Measurements from ENCODE around the gene SLC6A13. TPM values are rescaled to one million over a fixed set of nuclear protein-coding genes. Genes with fewer than 3 reads are reported as not detected.

SLC6A13 gene
- total and polyA plus RNA-seq, 2 of the 8 experiments (the other 6 are each of a cell fraction or from before 2014, with no cell fraction given), result 0.03 TPM; not detected in 1

- ChIA-PET CTCF (ENCODE audit: partially characterized antibody) (no interaction called here), POLR2A (ENCODE audit: partially characterized antibody) (no interaction called here)
- H2BK120ac ChIP-seq (replicated peaks; ENCODE audit: low read depth, low read length), result no peak overlapping the region
- H3K9ac ChIP-seq (replicated peaks in 1 of 4; ENCODE audit: extremely low read depth in 1 of 4, low read depth in 3 of 4, low read length in 3 of 4), result no peak overlapping the region
- no peaks in the 10 kb centered on the region for H3K79me1 ChIP-seq (ENCODE audit: low read depth, low read length)
- DNase-seq (ENCODE audit: low read depth in 1 of 2, low spot score in 2 of 2), result no peak
- no peaks in the 10 kb centered on the region for H3K4me1 ChIP-seq (replicated peaks in 1 of 4; ENCODE audit: control insufficient read depth in 3 of 4, insufficient read depth in 4 of 4, low read length in 3 of 4)
- no peak overlapping the region for H3K27ac ChIP-seq (ENCODE audit: low read depth, low read length)
- 95% methylated on average over 5 of the region's 5 CpGs; no CpG with 5 or more reads in 1 of the 2 experiments for WGBS, 2 experiments (ENCODE audit: extremely low coverage in 1 of 2, insufficient coverage in 1 of 2, insufficient read length in 1 of 2, insufficient replicate concordance in 2 of 2, low coverage in 1 of 2, low lambda C conversion rate in 2 of 2, missing lambda C conversion rate in 1 of 2)
- no peak overlapping the region for H2AFZ ChIP-seq (ENCODE audit: low read length)
- no peak overlapping the region for H2BK5ac ChIP-seq (ENCODE audit: low read depth, low read length)
- FAIRE-seq, result no peak
- no peak overlapping the region for H4K8ac ChIP-seq (ENCODE audit: extremely low read depth, insufficient read depth, low read length)
- H3K4me3 ChIP-seq (ENCODE audit: extremely low read depth in 1 of 4, insufficient read depth in 2 of 4, low read depth in 3 of 4, low read length in 4 of 4), result no peak overlapping the region
- H3K9me3 ChIP-seq (ENCODE audit: insufficient read depth in 2 of 2, low read depth in 1 of 2, low read length in 1 of 2), result no peaks in the 10 kb centered on the region
- no peaks in the 10 kb centered on the region for H3K27me3 ChIP-seq (replicated peaks in 1 of 4; ENCODE audit: control insufficient read depth in 3 of 4, extremely low read depth in 1 of 4, insufficient read depth in 3 of 4, low read length in 3 of 4)
- no peak overlapping the region for H2AK5ac ChIP-seq (ENCODE audit: low read depth, low read length)
- no peak overlapping the region for H4K5ac ChIP-seq (ENCODE audit: insufficient read length, low read depth, low read length)
- H2BK12ac ChIP-seq (ENCODE audit: low read depth, low read length), result no peak overlapping the region
- no peak overlapping the region for H2BK15ac ChIP-seq (ENCODE audit: low read length)
- H4K20me1 ChIP-seq (replicated peaks in 1 of 2; ENCODE audit: control insufficient read depth in 1 of 2, insufficient read depth in 2 of 2, low read length in 2 of 2), result peaks cover 0 to 2% of the 10 kb centered on the region in 2 experiments
- no peak overlapping the region for H3K4me2 ChIP-seq (ENCODE audit: insufficient read depth in 1 of 2, low read depth in 2 of 2, low read length in 2 of 2)
- no peak overlapping the region for H3K4ac ChIP-seq (replicated peaks; ENCODE audit: insufficient read length, low read depth, low read length)
- no peaks in the 10 kb centered on the region for H3K79me2 ChIP-seq (ENCODE audit: control insufficient read depth in 1 of 2, insufficient read depth in 2 of 2, low read length in 2 of 2)
- H3K14ac ChIP-seq (ENCODE audit: insufficient read length), result no peak overlapping the region
- H3K36me3 ChIP-seq (ENCODE audit: control insufficient read depth in 2 of 4, insufficient read depth in 4 of 4, low read length in 3 of 4), result peaks cover 7 to 46% (median 21%) of the 10 kb centered on the region in 4 experiments; a peak in 7 of 8 replicates
- H4K91ac ChIP-seq (replicated peaks; ENCODE audit: insufficient read length, low read length), result no peak overlapping the region
- H2BK20ac ChIP-seq (ENCODE audit: low read length), result no peak overlapping the region
- H3K23me2 ChIP-seq (ENCODE audit: low read depth, low read length), result no peaks in the 10 kb centered on the region
- H3K23ac ChIP-seq (ENCODE audit: insufficient read length), result no peak overlapping the region
- no peak overlapping the region for H3K56ac ChIP-seq (replicated peaks; ENCODE audit: insufficient read length, low read depth, low read length)
- no peak overlapping the region for H3K18ac ChIP-seq (ENCODE audit: extremely low read depth, low read length)
- TF ChIP-seq SP4 (IDR thresholded peaks at IDR 0.05; ENCODE audit: low read length) (no peak), BACH1 (IDR thresholded peaks at IDR 0.05; ENCODE audit: low read length) (no peak), RXRA (IDR thresholded peaks at IDR 0.05; ENCODE audit: insufficient read depth, low read depth, low read length) (no peak), GTF2F1 (IDR thresholded peaks at IDR 0.05; ENCODE audit: borderline replicate concordance, low read depth, low read length) (no peak), SIN3A (conservative IDR thresholded peaks at IDR 0.05 in 1 of 2, IDR thresholded peaks at IDR 0.05 in 1 of 2; ENCODE audit: low read depth in 1 of 2, low read length in 2 of 2) (no peak), CHD2 (IDR thresholded peaks at IDR 0.05; ENCODE audit: low read length) (no peak), RNF2 (IDR thresholded peaks at IDR 0.05; ENCODE audit: borderline replicate concordance, low read depth, low read length, missing control alignments, poor library complexity, severe bottlenecking) (no peak), TEAD4 (IDR thresholded peaks at IDR 0.05; ENCODE audit: low read depth, low read length) (no peak), E2F6 (IDR thresholded peaks at IDR 0.05) (no peak), CTBP2 (IDR thresholded peaks at IDR 0.05; ENCODE audit: borderline replicate concordance, insufficient read depth, insufficient read length, low read length) (no peak), ATF2 (IDR thresholded peaks at IDR 0.05; ENCODE audit: low read length) (no peak), CBX8 (IDR thresholded peaks at IDR 0.05; ENCODE audit: borderline replicate concordance, low read depth, low read length) (no peak)
Observed at GRCh38 chr12:293199-293598, 30.6 kb upstream of the SLC6A13 start.
